NT2/D1 (cell line): ENCODE results near the gene PPP1R9A.

Source experiments
- DNase-seq: peaks from one replicate; pipeline ENCODE4 v3.0.0-alpha.2; 2011; ENCODE audit warnings: low read depth, low spot score
- H3K27me3 ChIP-seq: 2 replicates; pipeline ENCODE4 v1.6.0; 2011; ENCODE audit warnings: mild to moderate bottlenecking; ENCODE audit not compliant: insufficient read length, insufficient read depth
- H3K36me3 ChIP-seq: 2 replicates; pipeline ENCODE4 v1.6.1; 2011; ENCODE audit warnings: mild to moderate bottlenecking, low read length, mixed read lengths; ENCODE audit not compliant: insufficient read depth, insufficient read length
- H3K4me1 ChIP-seq: 2 replicates; pipeline ENCODE4 v1.5.1; 2011; ENCODE audit not compliant: insufficient read depth, insufficient read length
- H3K4me3 ChIP-seq: 2 replicates; pipeline ENCODE4 v1.5.1; 2011; ENCODE audit warnings: low read depth; ENCODE audit not compliant: insufficient read length
- H3K9ac ChIP-seq: 2 replicates; pipeline ENCODE4 v1.6.0; 2011; ENCODE audit warnings: low read depth; ENCODE audit not compliant: insufficient read length
- H3K9me3 ChIP-seq: 2 replicates; pipeline ENCODE4 v1.5.1; 2011; ENCODE audit warnings: mild to moderate bottlenecking, low read length; ENCODE audit not compliant: insufficient read depth
- SUZ12 ChIP-seq: IDR thresholded peaks from 2 replicates; pipeline ENCODE4 v1.6.1; 2011; ENCODE audit not compliant: insufficient read length, insufficient read depth; ENCODE audit errors: extremely low read depth
- YY1 ChIP-seq: IDR thresholded peaks from 2 replicates; pipeline ENCODE4 v1.6.1; 2011; ENCODE audit not compliant: insufficient read length, insufficient read depth
- ZNF274 ChIP-seq: IDR thresholded peaks from 2 replicates; pipeline ENCODE4 v1.6.1; 2011; ENCODE audit warnings: mild to moderate bottlenecking, low read depth, low read length

Gene PPP1R9A

GRCh38 chr7:95225301-95225700, 317.9 kb downstream of the PPP1R9A start:
- no peak for TF ChIP-seq ZNF274
- TF ChIP-seq SUZ12: no peak
- TF ChIP-seq YY1: no peak
- no peaks in the 10 kb centered on the region for H3K36me3 ChIP-seq
- H3K9ac ChIP-seq: no peak overlapping the region
- H3K4me3 ChIP-seq: no peak overlapping the region
- no peak for DNase-seq
- no peaks in the 10 kb centered on the region for H3K9me3 ChIP-seq
- no peaks in the 10 kb centered on the region for H3K4me1 ChIP-seq
- no peaks in the 10 kb centered on the region for H3K27me3 ChIP-seq

DNA sequence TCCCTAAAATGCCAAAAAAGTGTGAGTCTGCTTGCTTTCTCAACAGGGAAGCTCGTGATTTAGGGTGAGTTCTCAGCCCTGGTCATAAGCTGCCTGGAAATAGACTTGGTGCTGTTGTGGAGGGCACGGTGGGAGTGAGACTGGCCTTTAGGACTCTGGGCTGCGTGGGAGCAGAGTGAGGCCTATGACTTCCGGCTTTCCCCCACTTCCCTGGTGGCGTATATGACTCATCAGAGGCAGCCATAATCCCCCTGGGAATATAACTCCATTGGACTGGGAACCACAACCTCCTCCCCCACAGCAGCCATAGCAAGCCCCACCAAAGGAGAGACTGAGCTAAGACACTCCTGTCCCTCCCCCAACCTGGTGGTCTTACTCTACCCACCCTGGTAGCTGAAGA, 321.9 kb downstream of the PPP1R9A start:
- H3K4me1 ChIP-seq: no peaks in the 10 kb centered on the region
- DNase-seq: no peak
- H3K36me3 ChIP-seq: no peaks in the 10 kb centered on the region
- no peaks in the 10 kb centered on the region for H3K27me3 ChIP-seq
- H3K9ac ChIP-seq: no peak overlapping the region
- H3K9me3 ChIP-seq: no peaks in the 10 kb centered on the region
- H3K4me3 ChIP-seq: no peak overlapping the region
- no peak for TF ChIP-seq SUZ12

DNA sequence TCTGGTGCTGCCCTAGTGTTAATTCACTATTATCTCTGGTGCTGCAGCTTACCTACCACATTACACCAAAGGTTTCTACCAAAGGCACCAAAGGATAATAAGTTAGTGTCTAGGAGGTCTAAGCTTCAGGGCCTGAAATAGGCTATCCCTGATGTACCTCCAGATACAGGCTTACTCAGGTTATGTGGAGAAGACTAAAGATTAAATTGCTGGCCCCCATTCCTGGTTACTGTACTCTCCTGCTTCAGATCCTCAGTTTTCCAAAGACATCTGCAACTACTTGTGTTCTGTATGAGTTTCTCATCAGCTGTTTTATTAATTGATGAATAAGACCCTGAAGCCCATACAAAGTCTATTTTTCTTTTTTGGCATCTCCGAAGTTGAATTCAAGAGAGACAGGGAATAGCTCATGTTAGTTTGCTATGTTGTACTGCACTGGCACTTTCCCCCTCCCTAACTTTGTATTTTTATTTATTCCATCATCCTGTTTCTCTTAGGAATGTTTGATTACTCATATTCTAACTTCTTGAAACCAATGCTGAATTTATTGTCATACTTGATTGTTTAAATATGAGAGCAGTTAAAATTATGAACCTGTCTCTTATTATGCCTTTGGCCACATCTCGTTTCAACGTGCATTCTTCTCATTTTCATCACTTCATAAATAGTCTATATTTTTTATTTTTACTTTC, 331.0 kb downstream of the PPP1R9A start:
- TF ChIP-seq ZNF274 (no peak), SUZ12 (no peak), YY1 (no peak)
- H3K9ac ChIP-seq: no peak overlapping the region
- DNase-seq: no peak

GRCh38 chr7:95240921-95241320, 333.5 kb downstream of the PPP1R9A start:
- H3K4me1 ChIP-seq: no peaks in the 10 kb centered on the region
- DNase-seq: no peak
- TF ChIP-seq ZNF274 (no peak), YY1 (no peak), SUZ12 (no peak)

More for the DNA sequence above, 331.0 kb downstream of the PPP1R9A start:
- H3K36me3 ChIP-seq: no peaks in the 10 kb centered on the region
- H3K4me3 ChIP-seq: no peak overlapping the region
- H3K9me3 ChIP-seq: no peaks in the 10 kb centered on the region
- no peaks in the 10 kb centered on the region for H3K4me1 ChIP-seq
- no peaks in the 10 kb centered on the region for H3K27me3 ChIP-seq

DNA sequence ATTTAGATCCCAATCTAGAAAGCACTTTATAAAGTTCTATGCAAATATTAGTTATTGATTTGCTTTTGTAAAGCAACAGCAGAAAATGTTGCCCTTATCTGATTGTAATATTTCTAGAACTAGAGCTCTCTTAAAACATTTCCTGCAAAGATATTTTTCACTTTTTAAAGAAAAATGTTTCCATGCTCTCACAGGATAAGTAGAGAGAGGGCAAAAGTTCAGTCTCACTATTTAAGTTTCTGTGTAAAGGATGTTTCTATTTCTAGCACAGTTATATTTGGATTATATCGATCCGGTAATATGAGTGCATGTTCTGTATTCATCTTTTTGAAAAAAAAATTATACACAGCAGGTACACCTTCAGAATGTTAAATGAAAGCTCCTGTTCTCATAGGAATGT, 334.9 kb downstream of the PPP1R9A start:
- Histone ChIP-seq H3K9me3 (no peaks in the 10 kb centered on the region), H3K27me3 (no peaks in the 10 kb centered on the region), H3K36me3 (no peaks in the 10 kb centered on the region), H3K4me1 (no peaks in the 10 kb centered on the region), H3K9ac (no peak overlapping the region), H3K4me3 (no peak overlapping the region)
- TF ChIP-seq ZNF274: no peak
- TF ChIP-seq SUZ12: no peak
- no peak for TF ChIP-seq YY1
- DNase-seq: no peak

More at GRCh38 chr7:95240921-95241320, 333.5 kb downstream of the PPP1R9A start:
- no peak overlapping the region for H3K4me3 ChIP-seq
- no peaks in the 10 kb centered on the region for H3K9me3 ChIP-seq
- H3K9ac ChIP-seq: no peak overlapping the region
- H3K27me3 ChIP-seq: no peaks in the 10 kb centered on the region
- no peaks in the 10 kb centered on the region for H3K36me3 ChIP-seq

GRCh38 chr7:95244616-95245015, 337.2 kb downstream of the PPP1R9A start:
- H3K36me3 ChIP-seq: no peaks in the 10 kb centered on the region
- no peaks in the 10 kb centered on the region for H3K4me1 ChIP-seq
- H3K27me3 ChIP-seq: no peaks in the 10 kb centered on the region
- H3K9ac ChIP-seq: no peak overlapping the region
- no peak overlapping the region for H3K4me3 ChIP-seq
- DNase-seq: no peak
- no peaks in the 10 kb centered on the region for H3K9me3 ChIP-seq
- TF ChIP-seq ZNF274: no peak
- TF ChIP-seq SUZ12: no peak
- no peak for TF ChIP-seq YY1

DNA sequence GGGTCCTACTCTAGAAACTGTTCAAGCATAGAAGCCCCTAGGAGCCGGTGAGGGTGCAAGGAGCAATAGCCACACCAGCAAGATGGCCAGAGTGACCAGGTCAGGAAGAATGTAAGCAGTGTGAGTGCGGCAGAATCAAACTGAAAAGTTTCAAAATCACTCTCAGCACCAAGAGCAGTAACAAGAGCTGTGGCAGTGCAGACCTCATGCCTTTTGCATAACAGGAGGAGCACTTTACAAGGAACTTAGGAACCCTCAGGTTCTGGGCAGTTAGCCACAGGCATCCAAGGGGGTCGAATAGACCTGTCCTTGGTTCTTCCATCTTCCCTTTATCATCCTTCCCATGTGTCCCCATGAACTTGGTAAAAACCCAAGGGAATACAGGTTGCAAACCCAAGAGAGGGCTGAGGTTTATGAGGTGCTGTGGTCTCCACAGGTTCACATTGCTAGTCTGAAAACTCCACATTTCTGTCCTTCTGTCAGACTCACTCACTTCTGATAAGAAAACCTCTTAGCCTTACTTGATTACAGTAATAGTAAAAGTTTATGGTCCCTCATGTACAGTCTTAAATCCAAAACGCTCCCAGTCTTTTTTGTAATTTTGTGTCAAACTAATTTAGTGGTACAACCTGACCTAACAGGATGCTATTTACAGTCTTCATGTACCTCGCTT, 338.6 kb downstream of the PPP1R9A start:
- H3K4me1 ChIP-seq: no peaks in the 10 kb centered on the region
- DNase-seq: no peak
- no peak overlapping the region for H3K4me3 ChIP-seq
- no peaks in the 10 kb centered on the region for H3K36me3 ChIP-seq
- H3K27me3 ChIP-seq: no peaks in the 10 kb centered on the region
- TF ChIP-seq SUZ12 (no peak), YY1 (no peak), ZNF274 (no peak)
- no peaks in the 10 kb centered on the region for H3K9me3 ChIP-seq
- no peak overlapping the region for H3K9ac ChIP-seq
